Measurements from ENCODE around the gene HDAC9. TPM values are rescaled to one million over a fixed set of nuclear protein-coding genes. Genes with fewer than 3 reads are reported as not detected.

The HDAC9 gene
- polyA plus RNA-seq, 2 of the 4 experiments (the other 2 are of a cell fraction) = 0.05 to 0.26 TPM

GRCh38 chr7:18901351-18901750, 405.8 kb downstream of the HDAC9 start (continued):
- TF ChIP-seq HOXB13 (CRISPR knock-in tag; IDR thresholded peaks at IDR 0.05; ENCODE audit: low read depth) (no peak), ZSCAN20 (CRISPR knock-in tag; IDR thresholded peaks at IDR 0.05) (no peak)

- Histone ChIP-seq H3K4me3 (no peak overlapping the region), H3K4me1 (no peaks in the 10 kb centered on the region), H3K4me2 (no peak overlapping the region), H3K27ac (no peak overlapping the region), H3K9me3 (no peaks in the 10 kb centered on the region)
- CTCF ChIA-PET = interaction anchor here (0.7 to 1.0 kb wide), 2 partner anchors 11 to 13 kb away, joined by 3 read pairs; no protein-coding TSS in a partner anchor
- no peak for TF ChIP-seq EHMT2 (IDR thresholded peaks at IDR 0.05; ENCODE audit: low read depth)
- no peak for TF ChIP-seq E2F6 (IDR thresholded peaks at IDR 0.05; ENCODE audit: borderline replicate concordance, low read depth)
- TF ChIP-seq EHF (CRISPR knock-in tag; IDR thresholded peaks at IDR 0.05) = no peak
- TF ChIP-seq SREBF2 (IDR thresholded peaks at IDR 0.05) = no peak
- no peak for TF ChIP-seq NR3C1 (IDR thresholded peaks at IDR 0.05)
- no peak for TF ChIP-seq RFX5 (IDR thresholded peaks at IDR 0.05)
- TF ChIP-seq, protein P1, sequence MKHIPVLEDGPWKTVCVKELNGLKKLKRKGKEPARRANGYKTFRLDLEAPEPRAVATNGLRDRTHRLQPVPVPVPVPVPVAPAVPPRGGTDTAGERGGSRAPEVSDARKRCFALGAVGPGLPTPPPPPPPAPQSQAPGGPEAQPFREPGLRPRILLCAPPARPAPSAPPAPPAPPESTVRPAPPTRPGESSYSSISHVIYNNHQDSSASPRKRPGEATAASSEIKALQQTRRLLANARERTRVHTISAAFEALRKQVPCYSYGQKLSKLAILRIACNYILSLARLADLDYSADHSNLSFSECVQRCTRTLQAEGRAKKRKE (CRISPR knock-in tag; IDR thresholded peaks at IDR 0.05; ENCODE audit: low read depth) = no peak
- POLR2A ChIA-PET = no interaction called here
- FAIRE-seq (no peak), DNase-seq (ENCODE audit: low read depth in 1 of 2, low spot score in 1 of 2) (no peak), ATAC-seq (no peak)
- WGBS (ENCODE audit: missing lambda C conversion rate) = 9% methylated on average over 1 of the region's 1 CpG
These were observed 406.5 kb downstream of the HDAC9 start for GRCh38 chr7:18901982-18902421.

DNA sequence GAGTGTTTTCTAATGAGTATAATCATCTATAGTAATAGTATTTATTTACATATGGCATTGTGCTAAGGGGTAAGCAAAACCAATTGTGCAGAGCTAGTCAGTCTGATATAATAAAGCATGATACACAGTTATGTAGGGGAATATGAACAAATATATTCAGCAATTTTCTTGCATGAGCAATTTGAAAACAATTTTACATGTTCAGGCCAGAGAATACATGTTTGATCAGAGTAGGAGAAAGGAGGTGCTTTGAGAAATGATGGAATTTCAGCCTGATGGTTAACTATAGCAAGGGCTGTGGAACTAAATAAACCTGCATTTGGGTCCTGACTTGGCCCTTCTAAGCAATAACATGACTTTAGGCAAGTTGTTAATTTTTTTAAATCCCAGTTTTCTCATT, 407.3 kb downstream of the HDAC9 start:
- FAIRE-seq (no peak), DNase-seq (ENCODE audit: low read depth in 1 of 2, low spot score in 1 of 2) (no peak), ATAC-seq (no peak)
- no peak overlapping the region for H3K4me3 ChIP-seq
- CTCF ChIA-PET = interaction anchor here (1.3 kb wide), 1 partner anchor 16 kb away, joined by 3 read pairs; no protein-coding TSS in a partner anchor
- POLR2A ChIA-PET = no interaction called here
- no peak overlapping the region for H3K4me2 ChIP-seq
- no peaks in the 10 kb centered on the region for H3K4me1 ChIP-seq
- TF ChIP-seq, protein P2, sequence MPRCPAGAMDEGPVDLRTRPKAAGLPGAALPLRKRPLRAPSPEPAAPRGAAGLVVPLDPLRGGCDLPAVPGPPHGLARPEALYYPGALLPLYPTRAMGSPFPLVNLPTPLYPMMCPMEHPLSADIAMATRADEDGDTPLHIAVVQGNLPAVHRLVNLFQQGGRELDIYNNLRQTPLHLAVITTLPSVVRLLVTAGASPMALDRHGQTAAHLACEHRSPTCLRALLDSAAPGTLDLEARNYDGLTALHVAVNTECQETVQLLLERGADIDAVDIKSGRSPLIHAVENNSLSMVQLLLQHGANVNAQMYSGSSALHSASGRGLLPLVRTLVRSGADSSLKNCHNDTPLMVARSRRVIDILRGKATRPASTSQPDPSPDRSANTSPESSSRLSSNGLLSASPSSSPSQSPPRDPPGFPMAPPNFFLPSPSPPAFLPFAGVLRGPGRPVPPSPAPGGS (IDR thresholded peaks at IDR 0.05) = no peak
- TF ChIP-seq MYC (IDR thresholded peaks at IDR 0.05; ENCODE audit: borderline replicate concordance, low read length) (no peak), NFE2L2 (conservative IDR thresholded peaks at IDR 0.05; ENCODE audit: low read length) (no peak), BHLHE40 (IDR thresholded peaks at IDR 0.05; ENCODE audit: low read depth, low read length) (no peak), EHF (CRISPR knock-in tag; IDR thresholded peaks at IDR 0.05) (no peak), ELK1 (IDR thresholded peaks at IDR 0.05; ENCODE audit: low read depth, low read length) (no peak), SMC3 (IDR thresholded peaks at IDR 0.05) (no peak), NPAS2 (CRISPR knock-in tag; IDR thresholded peaks at IDR 0.05; ENCODE audit: borderline replicate concordance) (no peak), RCOR1 (IDR thresholded peaks at IDR 0.05; ENCODE audit: low read depth, low read length) (no peak), MAZ (IDR thresholded peaks at IDR 0.05; ENCODE audit: borderline replicate concordance, low read depth, low read length) (no peak), ESRRA (IDR thresholded peaks at IDR 0.05; ENCODE audit: borderline replicate concordance, low read length) (no peak), USF2 (IDR thresholded peaks at IDR 0.05) (no peak), SREBF2 (IDR thresholded peaks at IDR 0.05) (no peak), TP53 (CRISPR knock-in tag; IDR thresholded peaks at IDR 0.05) (no peak), CBX2 (IDR thresholded peaks at IDR 0.05; ENCODE audit: borderline replicate concordance, low read depth) (no peak), JUNB (IDR thresholded peaks at IDR 0.05) (no peak), EHMT2 (IDR thresholded peaks at IDR 0.05; ENCODE audit: low read depth) (no peak), CHD2 (IDR thresholded peaks at IDR 0.05; ENCODE audit: low read length, partially characterized antibody) (no peak)
- H3K9me3 ChIP-seq = no peaks in the 10 kb centered on the region
- no peak overlapping the region for H3K27ac ChIP-seq
